GM19468 (cell line): ENCODE measurements around the gene TCF15.

Source experiments
- ATAC-seq: cut with Tn5 transposase; IDR thresholded peaks from one replicate; pipeline ENCODE4 v1.9.1; 2021; ENCODE audit warnings: mild to moderate bottlenecking, moderate library complexity, moderate number of reproducible peaks; ENCODE audit not compliant: unreplicated experiment; ENCODE audit errors: extremely low read depth

Gene TCF15, protein sequence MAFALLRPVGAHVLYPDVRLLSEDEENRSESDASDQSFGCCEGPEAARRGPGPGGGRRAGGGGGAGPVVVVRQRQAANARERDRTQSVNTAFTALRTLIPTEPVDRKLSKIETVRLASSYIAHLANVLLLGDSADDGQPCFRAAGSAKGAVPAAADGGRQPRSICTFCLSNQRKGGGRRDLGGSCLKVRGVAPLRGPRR

DNA sequence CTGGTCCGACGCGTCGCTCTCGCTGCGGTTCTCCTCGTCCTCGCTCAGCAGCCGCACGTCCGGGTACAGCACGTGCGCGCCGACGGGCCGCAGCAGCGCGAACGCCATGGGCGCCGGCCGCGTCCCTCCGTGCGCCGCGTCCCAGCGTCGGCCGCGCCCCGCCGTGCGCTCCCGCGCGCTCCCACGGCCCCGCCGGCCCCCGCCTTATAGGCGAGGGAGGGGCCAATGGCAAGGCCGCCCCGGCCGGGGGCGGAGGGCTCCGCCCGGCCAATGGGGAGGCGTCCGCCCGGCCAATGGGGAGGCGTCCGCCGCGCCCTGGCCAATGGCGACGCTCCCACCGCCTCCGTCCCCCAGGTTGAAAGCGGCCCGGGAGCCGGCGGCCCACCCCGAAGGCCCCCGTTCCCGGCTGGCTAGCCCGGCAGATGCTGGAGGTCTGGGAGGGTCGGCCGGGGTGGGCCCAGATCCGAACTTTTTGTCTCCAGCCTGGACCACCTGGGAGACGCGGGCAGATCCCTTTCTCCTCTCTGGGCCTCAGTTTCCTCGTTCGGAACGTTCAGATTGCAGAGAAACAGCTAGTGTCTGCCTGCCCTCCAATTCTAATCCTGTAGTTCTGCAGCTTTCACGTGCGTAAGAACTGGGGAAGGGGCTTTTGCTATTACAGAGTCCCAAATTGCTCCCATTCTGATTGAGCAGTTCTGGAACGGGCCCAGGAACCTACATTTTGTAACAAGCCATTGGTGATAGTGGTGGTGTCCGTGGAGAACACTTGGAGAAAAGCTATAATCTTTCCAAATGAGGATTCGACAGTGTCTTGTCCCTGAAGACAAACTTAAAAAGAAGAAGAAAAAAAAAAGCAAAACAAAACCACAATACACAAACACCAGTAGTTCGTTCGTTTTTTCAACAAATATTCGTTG, at the start of gene TCF15:
TCF15 (minus strand) TSS at position 180 of the 917 bp plus-strand sequence; CDS start at position 108, 72 bp downstream.
- no peak for ATAC-seq

DNA sequence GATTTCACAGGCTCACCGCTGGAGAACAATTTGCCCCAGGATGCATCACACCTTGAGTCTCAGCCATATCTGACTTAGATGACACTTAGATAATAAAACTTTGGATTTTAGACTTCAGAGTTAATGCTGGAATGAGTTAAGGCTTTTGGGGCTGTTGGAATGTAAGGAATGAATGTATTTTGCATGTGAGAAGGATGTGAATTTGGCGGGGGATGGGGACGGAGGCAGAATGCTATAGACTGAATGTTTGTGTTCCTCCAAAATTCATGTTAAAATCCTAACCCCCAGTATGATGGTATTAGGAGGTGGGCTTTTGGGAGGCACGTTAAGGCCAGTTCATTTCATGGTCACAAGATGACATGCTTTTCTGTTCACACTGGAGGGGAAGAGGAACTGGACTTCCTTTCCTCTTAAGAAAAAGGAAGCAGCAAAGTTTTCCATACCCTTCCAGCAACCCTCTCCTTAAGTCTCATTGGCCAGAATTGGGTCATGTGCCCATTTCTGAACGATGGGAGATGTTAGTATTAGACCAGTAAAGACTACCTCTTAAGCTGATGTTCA, 48.7 kb upstream of the TCF15 start:
- ATAC-seq: no peak

DNA sequence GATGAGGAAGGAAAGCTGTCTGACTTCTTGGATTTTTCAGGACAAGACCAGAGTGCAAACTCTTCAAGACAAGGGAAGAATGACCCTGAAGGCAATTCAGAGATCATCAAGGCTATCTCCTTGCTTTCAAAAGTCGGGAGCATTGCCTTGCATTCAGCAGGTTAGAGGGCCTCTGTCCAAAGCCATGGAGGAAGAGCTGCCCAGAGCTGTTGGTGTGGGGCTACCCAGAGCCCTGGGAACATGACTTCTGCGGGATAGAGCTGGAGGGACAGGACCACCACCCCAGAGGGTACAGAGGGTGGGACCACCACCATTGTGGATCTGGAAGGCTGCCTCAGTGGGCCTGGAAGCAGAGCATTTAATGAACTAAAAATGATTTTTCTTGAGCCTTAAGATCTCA, 48.1 kb upstream of the TCF15 start:
- ATAC-seq: no peak

DNA sequence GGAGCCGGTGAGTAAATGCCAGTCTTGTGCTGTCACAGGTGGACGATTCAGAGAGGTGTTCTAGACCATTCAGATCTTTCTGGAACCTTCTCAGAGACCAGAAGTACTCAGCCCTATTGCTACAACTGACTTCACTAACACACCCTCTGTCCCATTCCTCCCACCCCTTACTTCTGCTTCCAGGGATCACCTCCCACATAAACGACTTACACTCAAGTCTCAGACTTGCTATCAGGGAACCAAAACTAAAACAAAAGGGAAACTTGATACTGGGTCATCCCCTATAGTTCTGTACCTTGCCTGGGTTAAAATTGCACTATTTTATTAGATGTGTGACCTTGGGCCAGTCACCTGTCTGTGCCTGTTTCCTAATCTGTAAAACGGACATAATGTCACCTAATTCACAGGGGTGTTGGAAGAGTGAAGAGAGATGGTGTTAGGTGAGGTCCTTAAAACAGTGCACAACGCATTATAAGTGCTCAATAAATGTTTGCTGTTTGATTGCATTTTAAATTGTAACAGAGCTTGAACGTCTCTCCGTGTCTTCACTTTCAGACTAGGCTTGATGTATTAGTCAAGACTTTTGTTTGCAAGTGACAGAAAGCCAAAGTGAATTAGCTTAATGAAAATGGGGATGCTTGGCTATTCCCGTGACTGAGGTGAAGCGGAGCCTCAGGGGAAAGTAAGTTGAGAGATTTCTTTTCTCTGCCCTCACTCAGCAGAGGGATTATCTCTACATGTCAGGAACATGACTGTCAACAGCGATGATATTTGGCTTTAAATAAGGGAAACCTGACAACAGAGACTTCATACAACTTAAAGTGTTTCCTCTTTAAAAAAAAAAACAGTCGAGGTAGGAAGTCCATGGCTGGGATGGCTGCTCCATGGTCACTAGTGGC, 45.9 kb upstream of the TCF15 start:
- no peak for ATAC-seq

DNA sequence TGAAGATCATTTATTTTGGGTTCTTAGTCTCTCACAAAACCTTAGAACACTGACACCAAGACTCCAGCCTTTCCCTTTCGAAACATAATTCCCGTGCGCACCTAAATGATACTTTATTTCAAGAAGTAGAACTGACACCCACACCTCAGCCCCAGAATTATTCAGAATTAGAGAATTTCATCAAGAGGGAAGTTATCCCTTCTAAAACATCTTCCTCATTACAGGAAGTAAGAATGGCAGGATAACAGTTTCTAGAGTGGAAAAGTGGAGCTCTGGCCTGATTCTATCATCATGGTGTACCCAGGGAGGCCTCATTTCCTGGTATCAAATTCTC, 44.3 kb upstream of the TCF15 start:
- no peak for ATAC-seq

DNA sequence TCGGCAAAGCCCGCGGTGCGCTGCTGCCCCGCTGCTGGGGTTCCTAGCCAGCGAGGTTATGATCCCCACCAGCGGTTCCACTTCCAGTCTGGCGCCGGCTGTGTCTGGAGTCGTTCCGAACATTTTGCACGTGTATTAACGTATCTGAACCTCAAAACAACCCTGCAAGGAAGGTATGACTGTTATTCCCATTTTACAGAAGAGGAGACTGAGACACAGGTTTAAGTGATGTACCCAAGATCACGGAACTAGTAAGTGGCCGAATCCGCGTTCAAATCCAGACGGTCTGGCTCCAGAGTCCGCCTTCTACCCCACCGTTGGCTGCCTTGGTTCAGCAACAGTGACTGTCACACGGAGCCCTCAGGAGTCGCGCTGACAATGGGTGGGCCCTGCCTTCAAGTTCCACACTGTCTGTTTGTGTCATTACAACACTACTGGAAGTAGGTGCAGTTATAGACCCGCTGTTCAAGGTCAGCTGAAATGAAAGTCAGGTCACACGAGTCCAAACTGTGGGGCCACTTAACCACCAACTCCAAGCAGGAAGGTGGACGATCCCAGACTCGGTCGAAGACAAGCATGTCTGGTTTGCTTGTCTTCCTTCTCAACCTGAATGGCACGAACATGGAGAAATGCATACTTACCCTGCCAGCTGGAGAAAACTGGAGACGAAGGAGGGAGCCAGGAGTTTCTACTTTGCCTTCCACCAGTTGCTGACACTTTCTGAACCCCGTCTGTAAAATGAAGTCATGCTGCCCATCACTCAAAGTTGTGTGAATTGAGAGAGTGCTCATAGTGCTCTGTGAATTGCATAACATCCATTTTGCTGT, 43.7 kb upstream of the TCF15 start:
- no peak for ATAC-seq

DNA sequence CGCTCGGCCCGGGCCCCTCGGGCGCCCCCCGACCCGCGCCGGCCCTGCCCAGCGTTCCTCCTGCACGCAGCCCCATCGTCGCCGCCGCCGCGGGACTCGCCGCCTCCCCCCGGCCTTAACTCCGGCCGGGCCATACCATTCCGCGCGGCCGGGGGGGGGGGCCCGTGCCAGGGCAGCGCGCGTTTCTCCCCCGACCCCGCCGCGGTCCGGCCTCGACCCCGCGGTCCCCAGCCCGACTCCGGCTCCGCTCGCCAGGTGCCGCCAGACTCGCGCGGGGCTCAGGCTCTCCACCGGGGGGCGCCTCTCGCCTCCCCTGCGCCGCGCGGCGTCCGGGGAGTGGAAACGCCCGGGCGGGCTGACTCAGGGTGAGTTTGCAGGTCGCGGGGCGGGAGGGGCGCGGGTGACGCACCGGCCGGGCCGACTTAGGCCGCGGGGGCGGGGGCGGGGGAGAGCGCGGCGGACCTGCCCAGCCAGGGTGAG, 43.0 kb upstream of the TCF15 start, which contains the start of gene SRXN1:
SRXN1 (minus strand) TSS at position 91 of the 480 bp plus-strand sequence; CDS start at position 76, 15 bp downstream.
- peak; percentile 53 for ATAC-seq

DNA sequence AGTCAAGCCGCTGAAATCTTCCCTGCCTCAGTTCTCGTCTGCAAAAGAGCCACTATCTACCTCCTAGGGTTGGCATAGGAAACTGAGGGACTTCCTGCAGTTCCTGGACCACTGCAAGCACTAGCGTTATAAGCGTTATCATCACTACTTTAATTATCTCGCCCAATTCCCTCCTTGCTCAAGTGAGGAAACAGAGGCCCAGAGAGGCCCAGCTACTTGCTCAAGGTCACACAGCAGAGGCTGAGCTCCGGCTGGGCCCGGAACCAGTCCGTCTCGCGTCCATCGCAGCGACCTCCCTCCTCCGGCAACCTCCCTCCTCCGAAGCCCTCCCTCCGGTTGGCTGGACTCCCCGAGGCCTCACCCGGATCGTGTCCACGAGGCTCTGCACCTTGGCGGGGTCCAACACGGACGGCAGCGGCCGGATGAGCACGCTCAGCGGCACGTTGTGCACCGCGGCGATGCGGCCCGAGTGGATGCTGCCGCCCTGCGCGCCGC, 42.6 kb upstream of the TCF15 start:
- no peak for ATAC-seq

DNA sequence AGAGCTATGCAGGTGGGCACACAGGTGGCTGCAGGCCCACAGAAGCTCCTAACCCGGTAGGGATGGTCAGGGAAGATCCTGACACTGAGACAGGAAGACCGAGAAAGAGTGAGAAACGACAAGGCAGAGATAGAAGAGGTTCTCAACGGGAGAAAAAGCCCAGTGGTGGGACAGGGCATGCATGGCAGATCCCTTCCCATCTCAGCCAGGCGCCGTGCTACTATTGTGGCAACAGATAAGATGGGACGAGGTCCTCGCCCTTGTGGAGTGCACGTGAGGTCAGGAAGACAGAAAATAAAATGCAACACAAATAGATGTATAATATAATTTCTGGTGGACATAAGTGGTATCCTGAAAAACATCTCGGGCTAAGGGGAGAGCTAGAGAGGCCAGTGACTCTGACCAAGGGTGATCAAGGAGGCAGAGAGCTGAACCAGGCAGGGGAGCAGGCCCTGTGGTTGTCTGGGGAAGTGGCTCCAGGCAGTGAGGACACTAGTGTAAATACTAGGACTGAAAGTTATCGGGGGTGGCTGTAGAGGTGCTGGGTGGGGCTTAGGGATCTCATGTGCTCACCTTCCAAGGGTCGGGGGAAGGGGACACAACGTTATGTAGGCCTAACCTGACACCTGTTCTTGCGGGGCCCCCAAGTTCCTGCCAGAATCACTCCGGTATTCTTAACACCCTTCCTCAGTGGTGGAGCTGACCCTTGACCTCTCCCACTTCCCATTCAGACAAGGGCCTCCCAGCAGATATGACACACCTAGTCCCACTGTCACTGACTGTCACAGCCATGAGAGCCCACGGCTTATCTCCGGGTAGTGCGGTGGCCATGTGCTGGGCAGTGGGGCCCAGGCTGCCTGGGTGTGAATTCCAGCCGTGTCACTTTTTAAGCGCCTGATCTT, 41.9 kb upstream of the TCF15 start:
- ATAC-seq: no peak

DNA sequence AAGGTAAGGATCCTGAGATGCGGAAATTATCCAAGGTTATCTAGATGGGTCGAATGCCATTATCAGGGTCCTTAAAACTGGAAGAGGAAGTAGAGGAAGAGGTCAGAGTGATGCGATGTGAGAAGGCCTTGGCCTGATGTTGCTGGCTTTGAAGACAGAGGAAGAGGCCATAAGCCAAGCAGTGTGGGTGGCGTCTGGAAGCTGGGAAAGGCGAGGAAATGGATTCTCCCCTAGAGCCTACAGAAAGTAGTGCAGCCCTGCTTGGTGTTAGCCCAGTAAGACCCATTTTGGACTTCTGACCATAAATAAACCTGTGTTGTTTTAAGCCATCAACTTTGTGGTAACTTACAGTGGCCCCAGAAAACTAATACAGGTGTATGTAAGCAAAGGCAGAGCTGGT, 40.8 kb upstream of the TCF15 start:
- no peak for ATAC-seq

DNA sequence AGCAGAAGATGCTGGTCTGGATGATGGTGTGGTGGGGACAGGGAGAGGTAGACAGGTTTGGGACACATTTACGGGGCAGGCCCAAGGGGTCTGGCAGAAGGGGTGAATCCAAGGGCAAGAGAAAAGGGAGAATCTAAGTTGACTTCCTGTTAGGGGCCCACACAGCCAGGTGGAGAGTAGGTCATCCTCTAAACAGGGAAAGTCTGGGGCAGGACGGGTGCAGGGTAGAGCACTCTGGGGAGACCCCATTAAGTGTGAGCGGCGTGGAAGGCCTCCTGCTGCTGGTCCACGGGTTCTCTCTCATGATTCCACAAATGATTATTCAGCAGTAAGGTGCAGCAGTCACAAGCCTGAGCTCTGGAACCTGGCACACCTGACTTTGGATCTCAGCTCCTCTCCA, 40.2 kb upstream of the TCF15 start:
- ATAC-seq: no peak

DNA sequence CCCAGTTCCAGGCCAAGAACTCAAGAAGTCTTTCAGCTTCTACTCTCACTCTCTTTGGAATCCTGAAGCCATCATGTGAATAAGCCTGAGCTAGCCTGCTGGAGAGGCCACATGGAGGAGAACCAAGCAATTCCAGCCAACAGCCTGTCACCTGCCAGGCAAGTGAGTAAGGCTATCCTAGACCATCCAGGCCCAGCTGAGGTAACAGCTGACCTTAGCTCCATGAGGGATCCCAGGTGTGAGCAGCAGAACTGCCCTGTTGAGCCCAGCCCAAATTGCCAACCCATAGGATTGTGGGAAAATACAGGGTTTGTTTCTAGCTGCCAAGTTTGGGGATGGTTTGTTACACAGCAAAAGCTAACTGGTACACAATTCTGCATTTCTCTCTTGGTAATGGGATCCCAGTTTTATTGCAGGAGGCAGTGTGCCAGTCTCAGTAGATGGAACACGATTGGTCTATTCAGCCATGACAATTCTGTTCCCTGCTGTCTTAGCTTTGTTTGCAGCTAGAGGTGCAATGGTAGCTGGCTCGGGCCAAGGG, 37.4 kb upstream of the TCF15 start:
- ATAC-seq: no peak

DNA sequence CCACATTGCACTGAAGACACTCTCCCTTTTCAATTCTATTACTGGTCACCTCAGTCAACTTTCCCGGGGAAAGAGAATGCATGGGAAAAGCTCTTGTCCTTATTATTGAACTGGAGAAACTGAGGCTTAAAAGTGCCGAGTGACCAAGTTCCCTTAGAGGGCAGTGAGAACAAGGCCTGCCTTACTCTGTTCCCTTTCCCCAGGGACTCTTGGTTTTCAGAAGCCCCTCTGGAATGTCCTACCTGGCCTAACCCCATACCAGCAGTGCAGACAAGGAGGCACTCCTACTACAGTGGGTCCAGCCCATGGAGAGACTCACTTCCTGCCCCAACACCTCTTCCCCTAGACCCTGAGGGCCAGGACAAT, 36.7 kb upstream of the TCF15 start:
- no peak for ATAC-seq

DNA sequence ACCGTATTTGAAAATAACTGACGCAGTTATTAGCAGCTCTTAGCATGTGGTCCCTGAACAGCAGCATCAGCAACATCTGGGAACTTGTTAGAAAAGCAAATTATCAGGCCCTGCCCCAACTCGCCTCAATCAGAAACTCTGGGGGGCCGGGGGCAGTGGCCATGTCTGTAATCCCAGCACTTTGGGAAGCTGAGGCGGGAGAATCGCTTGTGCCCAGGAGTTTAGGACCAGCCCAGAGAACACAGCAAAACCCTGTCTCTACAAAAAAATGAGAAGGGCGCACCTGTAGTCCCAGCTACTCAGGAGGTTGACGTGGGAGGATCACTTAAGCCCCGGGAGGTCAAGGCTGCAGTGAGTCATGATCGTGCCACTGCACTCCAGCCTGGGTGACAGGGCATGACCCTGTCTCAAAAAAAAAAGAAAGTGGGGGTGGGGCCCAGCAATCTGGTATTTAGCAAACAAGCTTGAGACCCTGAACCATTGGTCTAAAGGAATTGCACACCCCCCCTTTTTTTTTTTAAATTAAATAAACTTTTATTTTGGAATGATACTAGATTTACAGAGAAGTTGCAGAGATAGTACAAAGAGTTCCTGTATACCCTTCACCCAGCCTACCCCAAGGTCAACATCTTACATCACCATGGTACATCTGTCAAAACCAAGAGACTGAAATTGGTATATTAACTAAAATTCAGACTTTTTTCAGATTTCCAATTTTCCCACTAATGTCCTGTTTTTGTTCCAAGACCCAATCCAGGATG, 36.2 kb upstream of the TCF15 start:
- ATAC-seq: no peak

DNA sequence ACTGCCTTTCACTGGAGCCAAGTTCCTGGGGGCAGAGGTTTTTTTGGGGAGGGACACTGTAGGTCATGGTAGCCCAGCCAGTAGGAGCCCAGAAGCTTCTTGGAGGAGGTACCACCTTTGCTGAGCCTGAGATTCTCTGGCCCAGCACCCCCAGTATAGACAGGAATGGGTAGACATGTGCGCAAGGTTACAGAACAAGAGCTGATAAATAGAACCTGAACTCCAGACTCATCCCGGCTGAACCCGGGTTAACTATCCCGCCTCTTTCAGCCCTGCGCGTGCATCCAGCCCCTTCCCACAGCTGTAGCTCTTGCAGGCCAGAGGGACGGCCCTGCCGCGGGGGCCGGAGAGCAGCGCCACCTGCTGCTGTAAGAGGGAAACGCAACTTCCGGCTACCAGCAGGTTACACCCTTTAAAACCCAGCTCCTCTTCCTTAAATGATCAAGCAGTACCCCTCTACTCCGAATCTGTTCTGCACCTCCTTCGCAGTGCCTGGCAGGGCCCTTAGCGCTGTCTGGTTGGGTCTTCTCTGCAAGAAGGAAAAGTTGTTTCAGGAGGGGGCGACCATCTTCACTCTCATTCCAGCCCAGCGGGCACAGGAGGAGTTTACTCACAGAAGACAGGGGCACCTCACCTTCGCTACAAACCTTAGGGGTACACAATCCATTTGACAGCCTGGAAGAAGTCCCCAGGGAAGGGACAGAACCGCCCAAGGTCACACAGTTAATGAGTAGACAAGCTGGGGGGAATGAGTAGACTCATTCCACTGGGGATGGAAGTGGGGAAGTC, 35.4 kb upstream of the TCF15 start:
- ATAC-seq: no peak

DNA sequence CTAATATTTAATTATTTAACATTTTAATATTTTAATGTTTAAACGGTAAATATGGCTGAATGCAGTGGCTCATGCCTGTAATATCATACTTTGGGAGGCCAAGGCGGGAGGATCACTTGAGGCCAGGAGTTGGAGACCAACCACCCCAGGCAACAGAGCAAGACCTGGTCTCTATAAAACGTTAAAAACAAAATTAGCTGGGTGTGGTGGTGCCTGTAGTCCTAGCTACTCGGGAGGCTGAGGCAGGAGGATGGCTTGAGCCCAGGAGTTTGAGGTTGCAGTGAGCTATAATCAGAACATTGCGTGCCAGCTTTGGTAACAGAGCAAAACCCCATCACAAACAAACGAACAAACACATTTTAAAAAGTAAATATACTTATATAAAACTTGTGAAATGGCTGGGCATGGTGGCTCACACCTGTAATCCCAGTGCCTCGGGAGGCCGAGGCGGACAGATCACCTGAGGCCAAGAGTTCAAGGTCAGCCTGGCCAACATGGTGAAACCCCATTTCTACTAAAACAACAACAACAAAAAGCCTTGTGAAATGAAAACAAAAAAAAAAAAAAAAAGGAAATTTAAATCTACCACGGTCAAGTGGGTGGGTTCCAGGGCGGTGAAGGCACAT, 34.7 kb upstream of the TCF15 start:
- no peak for ATAC-seq
